AG10803 (cell line): ENCODE measurements around the gene CA11.
A peak's percentile ranks its signal among the peaks of the same experiment; 100 is the strongest.

Experiments used
- DNase-seq: peaks from one replicate; pipeline ENCODE4 v3.0.0; 2010; ENCODE audit warnings: low read depth
- H3K4me3 ChIP-seq: 2 replicates; pipeline ENCODE4 v1.5.1; 2011; ENCODE audit warnings: mild to moderate bottlenecking, low read length, control low read depth
- CTCF ChIP-seq: conservative IDR thresholded peaks from 2 replicates; pipeline ENCODE4 v1.5.1; 2011; ENCODE audit warnings: mild to moderate bottlenecking, low read length, control low read depth, inconsistent platforms

CA11 gene

GRCh38 chr19:48596679-48597465, 49.1 kb downstream of the CA11 start:
- H3K4me3 ChIP-seq, result no peak overlapping the region
- no peak for TF ChIP-seq CTCF
- DNase-seq, result no peak

- DNase-seq, result no peak
- no peak for TF ChIP-seq CTCF
- H3K4me3 ChIP-seq, result no peak overlapping the region
Observed at GRCh38 chr19:48596237-48596636, 49.8 kb downstream of the CA11 start.

GRCh38 chr19:48595833-48596232, 50.2 kb downstream of the CA11 start:
- H3K4me3 ChIP-seq, result no peak overlapping the region
- TF ChIP-seq CTCF, result no peak
- no peak for DNase-seq

GRCh38 chr19:48595171-48595570, 50.8 kb downstream of the CA11 start:
- TF ChIP-seq CTCF, result no peak
- DNase-seq, result no peak
- no peak overlapping the region for H3K4me3 ChIP-seq

DNA sequence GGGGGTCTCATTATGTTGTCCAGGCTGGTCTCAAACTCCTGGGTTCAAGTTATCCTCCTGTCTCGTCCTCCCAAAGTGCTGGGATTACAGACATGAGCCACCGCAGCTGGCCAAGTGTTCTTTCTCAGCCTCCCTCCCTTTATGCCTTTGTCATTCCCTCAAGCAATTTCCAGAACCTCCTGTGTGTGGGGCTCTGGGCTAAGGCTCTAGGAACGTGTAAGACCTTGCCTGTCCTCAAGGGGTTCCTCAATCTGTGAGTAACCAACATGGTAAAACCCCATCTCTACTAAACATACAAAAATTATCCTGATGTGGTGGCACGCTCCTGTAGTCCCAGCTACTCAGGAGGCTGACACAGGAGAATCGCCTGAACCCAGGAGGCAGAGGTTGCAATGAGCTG, 55.0 kb downstream of the CA11 start:
- no peak overlapping the region for H3K4me3 ChIP-seq
- peak; percentile 12 for DNase-seq
- TF ChIP-seq CTCF, result no peak

- peak; percentile 90 for TF ChIP-seq CTCF
Observed at GRCh38 chr19:48588670-48589401, 57.2 kb downstream of the CA11 start.

More at GRCh38 chr19:48588670-48589401, 57.2 kb downstream of the CA11 start:
- peak overlapping the region; percentile 65 for H3K4me3 ChIP-seq
- DNase-seq, result peak; percentile 76
